Chondrocyte (in vitro differentiated cells): Measurements from ENCODE around the gene IDH3B. TPM values are rescaled to one million over a fixed set of nuclear protein-coding genes. Genes with fewer than 3 reads are reported as not detected.

ENCODE experiments used
- DNase-seq: peaks from one replicate; pipeline ENCODE4 v3.0.0; 2021; ENCODE audit warnings: mixed read lengths, low spot score
- H3K27ac Mint-ChIP-seq: one replicate; pipeline ENCODE4 v1.8.0; 2021; ENCODE audit warnings: mild to moderate bottlenecking, moderate library complexity, mixed read lengths; ENCODE audit not compliant: unreplicated experiment
- H3K27me3 Mint-ChIP-seq: 2 replicates; pipeline ENCODE4 v1.8.0; 2021; ENCODE audit warnings: low read depth, mixed read lengths
- H3K36me3 Mint-ChIP-seq: 2 replicates; pipeline ENCODE4 v1.8.0; 2021; ENCODE audit warnings: low read depth, mixed read lengths
- H3K4me1 Mint-ChIP-seq: 2 replicates; pipeline ENCODE4 v1.8.0; 2021; ENCODE audit warnings: low read depth, mild to moderate bottlenecking, mixed read lengths
- H3K4me3 Mint-ChIP-seq: one replicate; pipeline ENCODE4 v1.8.0; 2021; ENCODE audit warnings: mild to moderate bottlenecking, moderate library complexity, mixed read lengths; ENCODE audit not compliant: unreplicated experiment
- H3K9me3 Mint-ChIP-seq: 2 replicates; pipeline ENCODE4 v1.8.0; 2021; ENCODE audit warnings: low read depth, mixed read lengths
- CTCF ChIP-seq: fragments of 200-600 bp; sonication (generic); IDR thresholded peaks from 2 replicates; pipeline ENCODE4 v1.5.0; 2021; ENCODE audit warnings: antibody characterized with exemption, mild to moderate bottlenecking, moderate library complexity
- total RNA-seq: library from RNA; stranded (reverse); gene quantifications from 3 replicates; pipeline ENCODE4 v1.2.1, GENCODE V29; 2021

The IDH3B gene
- total RNA-seq, 1 donor from 2014 or later = 57.1 TPM

DNA sequence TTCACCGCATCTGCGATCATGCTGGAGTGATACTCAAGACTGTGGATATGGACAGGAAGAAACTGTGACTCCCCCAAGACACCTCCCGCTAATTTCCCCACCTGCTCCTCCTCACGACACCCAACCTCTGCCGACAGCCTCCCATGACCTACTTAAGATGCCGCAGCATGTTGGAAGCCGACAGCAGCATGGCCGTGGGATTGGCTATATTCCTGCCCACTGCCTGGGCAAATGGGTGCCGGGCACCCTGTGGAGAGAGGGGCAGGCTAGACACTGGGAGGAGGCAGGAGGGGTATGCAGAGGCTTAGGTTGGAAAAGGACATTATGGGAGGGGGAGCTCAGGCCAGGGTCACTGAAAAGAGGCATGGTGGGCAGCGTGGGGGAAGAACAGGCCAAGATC lies 4.5 kb downstream of the IDH3B start:
- Mint-ChIP-seq H3K36me3 (peaks cover 50% of the 10 kb centered on the region), H3K27ac (no peak overlapping the region), H3K9me3 (no peaks in the 10 kb centered on the region)

GRCh38 chr20:2658414-2659354 lies 5.3 kb downstream of the IDH3B start:
- TF ChIP-seq CTCF = no peak
- Mint-ChIP-seq H3K4me1 (peaks cover 30% of the 10 kb centered on the region), H3K27ac (peak overlapping the region; percentile 47), H3K36me3 (peaks cover 55% of the 10 kb centered on the region), H3K4me3 (no peak overlapping the region), H3K27me3 (no peaks in the 10 kb centered on the region), H3K9me3 (no peaks in the 10 kb centered on the region)
- DNase-seq = no peak

More for the DNA sequence above, 4.5 kb downstream of the IDH3B start:
- Mint-ChIP-seq H3K27me3 (no peaks in the 10 kb centered on the region), H3K4me3 (no peak overlapping the region), H3K4me1 (peaks cover 29% of the 10 kb centered on the region)
- DNase-seq = no peak
- no peak for TF ChIP-seq CTCF

- TF ChIP-seq CTCF = no peak
- H3K4me3 Mint-ChIP-seq = no peak overlapping the region
- no peak overlapping the region for H3K27ac Mint-ChIP-seq
- H3K9me3 Mint-ChIP-seq = no peaks in the 10 kb centered on the region
- no peaks in the 10 kb centered on the region for H3K27me3 Mint-ChIP-seq
- H3K4me1 Mint-ChIP-seq = peaks cover 27% of the 10 kb centered on the region
- H3K36me3 Mint-ChIP-seq = peaks cover 55% of the 10 kb centered on the region
- DNase-seq = no peak
Observed at GRCh38 chr20:2657674-2658073, 6.3 kb downstream of the IDH3B start.

DNA sequence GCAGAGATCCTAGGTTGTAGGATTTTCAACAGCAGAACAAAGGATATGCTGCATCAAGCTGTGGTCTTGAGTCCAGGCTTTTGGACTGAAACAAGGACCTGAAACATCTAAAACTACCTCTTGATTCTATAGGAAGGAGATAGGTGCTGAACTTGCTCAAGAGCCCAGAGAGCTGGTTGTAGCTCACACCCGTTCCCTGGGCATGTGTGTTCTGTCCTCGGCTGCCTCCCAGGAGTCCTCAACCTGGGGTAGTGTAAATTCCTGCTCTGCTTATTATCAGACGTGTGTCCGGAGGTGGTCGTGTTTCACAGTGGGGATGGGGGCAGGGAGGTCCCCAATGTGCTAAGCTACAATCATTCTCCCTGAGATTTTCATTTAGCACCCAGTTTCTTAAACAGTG lies 6.8 kb downstream of the IDH3B start:
- Mint-ChIP-seq H3K27me3 (no peaks in the 10 kb centered on the region), H3K9me3 (no peaks in the 10 kb centered on the region), H3K36me3 (peaks cover 54% of the 10 kb centered on the region), H3K27ac (no peak overlapping the region), H3K4me1 (peaks cover 25% of the 10 kb centered on the region), H3K4me3 (no peak overlapping the region)
- DNase-seq = no peak
- TF ChIP-seq CTCF = no peak

DNA sequence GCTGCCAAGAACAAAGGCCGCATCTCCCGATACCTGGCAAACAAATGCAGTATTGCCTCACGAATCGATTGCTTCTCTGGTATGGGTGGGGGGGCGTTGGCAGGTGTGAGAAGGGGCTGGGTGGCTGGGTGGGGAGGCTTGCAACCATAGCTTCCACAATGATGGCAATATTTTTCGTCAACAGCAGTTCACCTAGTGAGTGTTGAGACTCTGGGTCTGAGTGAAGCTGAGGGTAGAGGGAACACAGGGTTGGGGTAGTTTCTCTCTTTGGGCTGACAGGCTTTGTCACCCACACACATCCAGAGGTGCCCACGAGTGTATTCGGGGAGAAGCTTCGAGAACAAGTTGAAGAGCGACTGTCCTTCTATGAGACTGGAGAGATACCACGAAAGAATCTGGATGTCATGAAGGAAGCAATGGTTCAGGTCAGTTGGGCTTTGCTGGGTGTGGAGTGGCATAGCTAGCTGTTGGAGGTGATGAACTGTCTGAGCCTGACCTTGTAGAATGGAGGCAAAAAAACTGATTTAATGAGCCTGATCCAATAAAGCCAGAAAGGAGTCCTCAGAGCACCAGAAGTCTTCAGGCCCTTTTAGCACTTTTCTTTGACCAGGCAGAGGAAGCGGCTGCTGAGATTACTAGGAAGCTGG lies 7.4 kb downstream of the IDH3B start:
- H3K36me3 Mint-ChIP-seq = peaks cover 49% of the 10 kb centered on the region
- peak overlapping the region; percentile 50 for H3K27ac Mint-ChIP-seq
- no peak for DNase-seq
- no peak for TF ChIP-seq CTCF
- H3K4me3 Mint-ChIP-seq = no peak overlapping the region
- H3K9me3 Mint-ChIP-seq = no peaks in the 10 kb centered on the region
- H3K4me1 Mint-ChIP-seq = peaks cover 21% of the 10 kb centered on the region
- no peaks in the 10 kb centered on the region for H3K27me3 Mint-ChIP-seq
